IMR-90 (cell line): ENCODE results near the gene USP24. TPM values are rescaled to one million over a fixed set of nuclear protein-coding genes. Genes with fewer than 3 reads are reported as not detected.

Experiments
- ATAC-seq: fragments of 200-7000 bp; cut with Tn5 transposase; 2 replicates; pipeline ENCODE4 v1.9.1; 2020; ENCODE audit warnings: low read depth, mild to moderate bottlenecking, moderate library complexity
- BruUV-seq: library from RNA; stranded (reverse); fragments of 400-500 nt; replicated peaks from 2 replicates; lab custom pipeline; 2021; lab: Mats Ljungman, UMichigan
- CTCF ChIA-PET: fragments of 300-600 bp; formaldehyde crosslinking; extraction: SDS; loops from one replicate; lab custom pipeline; 2021; ENCODE audit warnings: antibody characterized with exemption; lab: Yijun Ruan, JAX
- POLR2A ChIA-PET: fragments of 300-600 bp; sonication (Branson Sonifier 250); formaldehyde crosslinking; loops from one replicate; lab custom pipeline; 2022; ENCODE audit warnings: antibody characterized with exemption; ENCODE audit not compliant: unreplicated experiment; lab: Charles Lee
- DNase-seq: peaks from one replicate; pipeline ENCODE4 v3.0.0; 2013
- H2AFZ ChIP-seq: replicated peaks from 2 replicates; pipeline ENCODE3; 2013; ENCODE audit warnings: low read length, mild to moderate bottlenecking; ENCODE audit not compliant: poor library complexity
- H2AK5ac ChIP-seq: 2 replicates; pipeline ENCODE4 v1.6.1; 2013; ENCODE audit warnings: low read depth, low read length, inconsistent platforms
- H2AK9ac ChIP-seq: replicated peaks from 2 replicates; pipeline ENCODE3; 2013; ENCODE audit warnings: mild to moderate bottlenecking, low read depth, low read length, moderate library complexity; ENCODE audit not compliant: poor library complexity
- H2BK120ac ChIP-seq: 2 replicates; pipeline ENCODE4 v1.6.1; 2013; ENCODE audit warnings: low read depth, low read length, inconsistent platforms
- H2BK15ac ChIP-seq: 3 replicates; pipeline ENCODE4 v1.6.1; 2013; ENCODE audit warnings: low read depth, low read length, inconsistent platforms
- H2BK20ac ChIP-seq: 2 replicates; pipeline ENCODE4 v1.6.1; 2013; ENCODE audit warnings: low read depth, mild to moderate bottlenecking, inconsistent platforms, low read length, moderate library complexity
- H2BK5ac ChIP-seq: 2 replicates; pipeline ENCODE4 v1.6.1; 2013; ENCODE audit warnings: mild to moderate bottlenecking, low read depth, low read length, inconsistent platforms; ENCODE audit not compliant: poor library complexity, severe bottlenecking
- H3K14ac ChIP-seq: replicated peaks from 2 replicates; pipeline ENCODE4 v1.6.1; 2013; ENCODE audit warnings: low read depth, low read length, inconsistent platforms
- H3K18ac ChIP-seq: 2 replicates; pipeline ENCODE4 v1.6.1; 2013; ENCODE audit warnings: low read depth, low read length, control low read depth
- H3K23ac ChIP-seq: 2 replicates; pipeline ENCODE4 v1.6.1; 2013; ENCODE audit warnings: low read depth, low read length, inconsistent platforms
- H3K27ac ChIP-seq: 2 replicates; pipeline ENCODE4 v1.5.1; 2013; ENCODE audit warnings: mild to moderate bottlenecking, control low read depth, low read length; ENCODE audit not compliant: insufficient read depth
- H3K27me3 ChIP-seq: 2 replicates; pipeline ENCODE4 v1.6.1; 2013; ENCODE audit warnings: low read length; ENCODE audit not compliant: control insufficient read depth, insufficient read depth
- H3K36me3 ChIP-seq: 2 replicates; pipeline ENCODE4 v1.6.1; 2013; ENCODE audit warnings: low read length, mixed read lengths; ENCODE audit not compliant: control insufficient read depth, insufficient read depth
- H3K4ac ChIP-seq: 2 replicates; pipeline ENCODE4 v1.6.1; 2013; ENCODE audit warnings: low read depth, low read length, inconsistent platforms
- H3K4me1 ChIP-seq: 2 replicates; pipeline ENCODE4 v1.6.1; 2013; ENCODE audit warnings: low read length, mixed read lengths; ENCODE audit not compliant: control insufficient read depth, insufficient read depth
- H3K4me2 ChIP-seq: 2 replicates; pipeline ENCODE4 v1.6.1; 2013; ENCODE audit warnings: low read depth, mild to moderate bottlenecking, control low read depth, low read length, moderate library complexity
- H3K4me3 ChIP-seq: 2 replicates; pipeline ENCODE4 v1.5.1; 2013; ENCODE audit warnings: low read depth, mild to moderate bottlenecking, control low read depth, low read length, moderate library complexity; ENCODE audit not compliant: insufficient read depth
- H3K56ac ChIP-seq: 2 replicates; pipeline ENCODE4 v1.6.1; 2013; ENCODE audit warnings: low read length, inconsistent platforms; ENCODE audit not compliant: insufficient read depth; ENCODE audit errors: extremely low read depth
- H3K79me1 ChIP-seq, 2 experiments: 2 replicates each; pipeline ENCODE4 v1.6.1; 2013; ENCODE audit warnings: low read length in 2 of 2, inconsistent platforms in 1 of 2, low read depth in 1 of 2
- H3K9ac ChIP-seq: 2 replicates; pipeline ENCODE4 v1.6.1; 2013; ENCODE audit warnings: low read depth, low read length, control low read depth
- H3K9me1 ChIP-seq: 2 replicates; pipeline ENCODE4 v1.6.1; 2013; ENCODE audit warnings: low read length, inconsistent platforms; ENCODE audit not compliant: insufficient read depth
- H3K9me3 ChIP-seq: 2 replicates; pipeline ENCODE4 v1.6.1; 2013; ENCODE audit warnings: low read length; ENCODE audit not compliant: control insufficient read depth, insufficient read depth
- H4K20me1 ChIP-seq: 2 replicates; pipeline ENCODE4 v1.6.1; 2013; ENCODE audit warnings: low read length, inconsistent platforms; ENCODE audit not compliant: insufficient read depth
- H4K5ac ChIP-seq: 2 replicates; pipeline ENCODE4 v1.6.1; 2013; ENCODE audit warnings: mild to moderate bottlenecking, low read depth, low read length, control low read depth
- H4K8ac ChIP-seq, 2 experiments: 2 replicates each; pipeline ENCODE4 v1.6.1; 2013; ENCODE audit warnings: low read depth in 2 of 2, low read length in 2 of 2, control low read depth in 1 of 2, inconsistent platforms in 1 of 2
- H4K91ac ChIP-seq: 2 replicates; pipeline ENCODE4 v1.6.1; 2013; ENCODE audit warnings: low read depth, low read length, inconsistent platforms; ENCODE audit not compliant: insufficient read depth
- BHLHE40 ChIP-seq: fragments of 150-350 bp; IDR thresholded peaks from 2 replicates; pipeline ENCODE4 v1.6.1; 2016; ENCODE audit warnings: mild to moderate bottlenecking, low read depth, low read length
- CHD1 ChIP-seq: IDR thresholded peaks from 2 replicates; pipeline ENCODE4 v1.6.1; 2012; ENCODE audit warnings: low read depth, low read length, improper control_type of control experiment
- ELK1 ChIP-seq: fragments of 150-350 bp; IDR thresholded peaks from 2 replicates; pipeline ENCODE4 v1.6.1; 2016; ENCODE audit warnings: low read depth, mild to moderate bottlenecking, low read length, moderate library complexity, borderline replicate concordance
- FOS ChIP-seq: fragments of 150-350 bp; IDR thresholded peaks from 2 replicates; pipeline ENCODE4 v1.6.1; 2016; ENCODE audit warnings: low read depth, low read length
- MAZ ChIP-seq: IDR thresholded peaks from 2 replicates; pipeline ENCODE4 v1.6.1; 2012; ENCODE audit warnings: low read depth, mild to moderate bottlenecking, low read length, improper control_type of control experiment, moderate library complexity, borderline replicate concordance
- MXI1 ChIP-seq: IDR thresholded peaks from 2 replicates; pipeline ENCODE4 v1.6.1; 2012; ENCODE audit warnings: low read depth, mild to moderate bottlenecking, low read length, moderate library complexity, borderline replicate concordance
- POLR2A ChIP-seq: IDR thresholded peaks from 2 replicates; pipeline ENCODE4 v1.6.1; 2012; ENCODE audit warnings: mild to moderate bottlenecking, low read depth, low read length
- RCOR1 ChIP-seq: IDR thresholded peaks from 2 replicates; pipeline ENCODE4 v1.6.1; 2012; ENCODE audit warnings: mild to moderate bottlenecking, low read length, improper control_type of control experiment; ENCODE audit not compliant: insufficient replicate concordance
- WGBS, 2 experiments: methylation state at CpG; one replicate each; pipeline versions ENCODE4 v1.1.5 to v1.1.7; 2013; ENCODE audit warnings: missing lambda C conversion rate in 2 of 2; ENCODE audit not compliant: insufficient read length in 1 of 2; ENCODE audit errors: extremely low coverage in 2 of 2; 5-methylcytosine and 5-hydroxymethylcytosine counted together
- dilution Hi-C: fragments of 300-500 bp; cut with HindIII; formaldehyde crosslinking; loops from one replicate; pipeline ENCODE4 v1.14.3; 2018; ENCODE audit warnings: low sequenced_read_pairs; ENCODE audit not compliant: unreplicated experiment
- in situ Hi-C: fragments of 300-500 bp; cut with MboI; formaldehyde crosslinking; loops from 3 replicates; pipeline ENCODE4 v1.14.3; 2019; ENCODE audit warnings: low sequenced_read_pairs, inconsistent platforms, mixed read lengths
- intact Hi-C: fragments of 100-400 bp; cut with micrococcal nuclease; formaldehyde crosslinking; loops from 2 replicates; pipeline ENCODE4 v1.10.0; 2022
- polyA plus RNA-seq, 3 experiments: library from polyadenylated mRNA; depleted of rRNA; stranded (reverse); fragments of >200 nt; gene quantifications; 2 replicates each; pipeline ENCODE4 v1.2.3, GENCODE V29; 2012; ENCODE audit warnings: low replicate concordance in 1 of 3
- total RNA-seq: library from RNA; depleted of rRNA; stranded (reverse); fragments of >200 nt; gene quantifications from 2 replicates; pipeline ENCODE4 v1.2.3, GENCODE V29; 2012
- TF ChIP-seq, protein P1 (sequence below): conservative IDR thresholded peaks from 2 replicates; pipeline ENCODE4 v1.5.1; 2012; ENCODE audit warnings: mild to moderate bottlenecking, low read depth, low read length, improper control_type of control experiment
- TF ChIP-seq, protein P2 (sequence below): fragments of 150-350 bp; IDR thresholded peaks from 2 replicates; pipeline ENCODE4 v1.6.1; 2017; ENCODE audit warnings: mild to moderate bottlenecking, antibody characterized with exemption, low read length, low read depth

The USP24 gene
- total and polyA plus RNA-seq, 2 of the 4 experiments (the other 2 are of a cell fraction) = 8.4 to 36.7 TPM

DNA sequence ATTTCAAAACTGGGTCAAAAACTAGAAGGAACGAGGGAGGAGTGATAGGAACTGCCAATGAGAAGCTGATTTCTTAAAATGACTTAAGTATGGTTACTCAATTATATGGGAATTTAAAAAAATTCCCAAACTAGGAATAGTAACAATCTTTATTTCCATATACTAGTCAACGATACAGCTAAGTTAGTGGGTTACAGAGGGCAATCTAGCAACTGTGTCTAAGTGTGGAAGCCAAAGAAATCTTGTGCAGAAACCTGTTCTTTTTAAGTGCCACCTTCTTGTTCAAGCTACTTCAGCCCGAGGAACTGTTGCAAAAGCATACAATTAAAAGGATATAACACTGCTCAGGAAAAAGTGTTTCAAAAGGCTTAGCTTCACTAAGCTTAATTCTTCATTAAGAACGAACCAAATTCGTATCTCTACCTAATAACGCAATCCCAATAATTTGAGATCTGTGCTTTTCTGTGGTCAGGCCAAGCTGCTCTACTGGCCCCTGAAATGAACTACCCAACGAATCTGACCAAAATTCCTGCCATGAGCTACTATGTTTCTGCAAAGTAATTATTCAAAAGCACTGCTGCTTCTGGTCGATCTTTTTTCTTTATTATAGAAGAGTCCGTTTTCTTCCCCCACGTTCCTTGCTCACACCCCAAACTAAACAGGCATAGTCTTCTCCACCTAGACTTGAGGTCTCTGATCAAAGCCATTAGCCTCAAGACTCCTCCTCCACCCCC is 1.8 kb downstream of the USP24 start (continued):
- no peak for TF ChIP-seq FOS
- no peak for TF ChIP-seq POLR2A

GRCh38 chr1:55212349-55213150 is 2.6 kb downstream of the USP24 start:
- Histone ChIP-seq H2BK120ac (no peak overlapping the region), H2AK5ac (no peak overlapping the region), H3K4me3 (no peak overlapping the region), H3K4me2 (peak overlapping the region; percentile 14), H3K9ac (no peak overlapping the region), H2BK15ac (no peak overlapping the region), H2BK20ac (no peak overlapping the region), H3K4ac (no peak overlapping the region), H3K27ac (no peak overlapping the region), H2AK9ac (no peak overlapping the region), H3K27me3 (no peaks in the 10 kb centered on the region), H3K56ac (no peak overlapping the region), H3K36me3 (no peaks in the 10 kb centered on the region), H3K23ac (peak overlapping the region; percentile 21; the same call in 1 of the 2 replicates), H2BK5ac (no peak overlapping the region), H3K18ac (no peak overlapping the region), H3K9me3 (no peaks in the 10 kb centered on the region), H3K79me1 (peaks cover 23 to 57% of the 10 kb centered on the region in 2 experiments), H4K8ac (no peak overlapping the region), H2AFZ (no peak overlapping the region), H3K14ac (no peak overlapping the region), H3K4me1 (peaks cover 8% of the 10 kb centered on the region), H3K9me1 (peaks cover 11% of the 10 kb centered on the region), H4K20me1 (peaks cover 22% of the 10 kb centered on the region), H4K91ac (no peak overlapping the region), H4K5ac (no peak overlapping the region)
- ChIA-PET POLR2A (no interaction called here), CTCF (interaction anchor here (0.7 to 1.2 kb wide), 3 partner anchors 12 to 69 kb away, joined by 3 to 4 read pairs (median 3); no protein-coding TSS in a partner anchor)
- ATAC-seq (no peak), DNase-seq (no peak)
- dilution Hi-C loops (no loop called here), intact Hi-C loops (no loop called here), in situ Hi-C loops (no loop called here)
- BruUV-seq = no TSS peak
- 100% methylated on average over 1 of the region's 11 CpGs; no CpG with 5 or more reads in 1 of the 2 experiments for WGBS, 2 experiments
- TF ChIP-seq RCOR1 = no peak
- TF ChIP-seq, protein P1, sequence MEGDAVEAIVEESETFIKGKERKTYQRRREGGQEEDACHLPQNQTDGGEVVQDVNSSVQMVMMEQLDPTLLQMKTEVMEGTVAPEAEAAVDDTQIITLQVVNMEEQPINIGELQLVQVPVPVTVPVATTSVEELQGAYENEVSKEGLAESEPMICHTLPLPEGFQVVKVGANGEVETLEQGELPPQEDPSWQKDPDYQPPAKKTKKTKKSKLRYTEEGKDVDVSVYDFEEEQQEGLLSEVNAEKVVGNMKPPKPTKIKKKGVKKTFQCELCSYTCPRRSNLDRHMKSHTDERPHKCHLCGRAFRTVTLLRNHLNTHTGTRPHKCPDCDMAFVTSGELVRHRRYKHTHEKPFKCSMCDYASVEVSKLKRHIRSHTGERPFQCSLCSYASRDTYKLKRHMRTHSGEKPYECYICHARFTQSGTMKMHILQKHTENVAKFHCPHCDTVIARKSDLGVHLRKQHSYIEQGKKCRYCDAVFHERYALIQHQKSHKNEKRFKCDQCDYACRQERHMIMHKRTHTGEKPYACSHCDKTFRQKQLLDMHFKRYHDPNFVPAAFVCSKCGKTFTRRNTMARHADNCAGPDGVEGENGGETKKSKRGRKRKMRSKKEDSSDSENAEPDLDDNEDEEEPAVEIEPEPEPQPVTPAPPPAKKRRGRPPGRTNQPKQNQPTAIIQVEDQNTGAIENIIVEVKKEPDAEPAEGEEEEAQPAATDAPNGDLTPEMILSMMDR = no peak
- no peak for TF ChIP-seq BHLHE40
- TF ChIP-seq, protein P2, sequence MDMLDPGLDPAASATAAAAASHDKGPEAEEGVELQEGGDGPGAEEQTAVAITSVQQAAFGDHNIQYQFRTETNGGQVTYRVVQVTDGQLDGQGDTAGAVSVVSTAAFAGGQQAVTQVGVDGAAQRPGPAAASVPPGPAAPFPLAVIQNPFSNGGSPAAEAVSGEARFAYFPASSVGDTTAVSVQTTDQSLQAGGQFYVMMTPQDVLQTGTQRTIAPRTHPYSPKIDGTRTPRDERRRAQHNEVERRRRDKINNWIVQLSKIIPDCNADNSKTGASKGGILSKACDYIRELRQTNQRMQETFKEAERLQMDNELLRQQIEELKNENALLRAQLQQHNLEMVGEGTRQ = no peak
- no peak for TF ChIP-seq CHD1
- no peak for TF ChIP-seq ELK1
- TF ChIP-seq MXI1 = no peak
- no peak for TF ChIP-seq POLR2A
- TF ChIP-seq MAZ = no peak
